GM18526 (cell line): ENCODE data around the gene PTN.

ENCODE experiments used
- POLR2A ChIP-seq: IDR thresholded peaks from 3 replicates; pipeline ENCODE4 v1.6.1; 2011; ENCODE audit not compliant: insufficient read length; ENCODE audit errors: extremely low read depth

Gene PTN

GRCh38 chr7:137343281-137343841, at the start of gene PTN:
Gene PTN (minus strand): TSS chr7:137343733. CDS start chr7:137254973, 88,760 bp downstream.
- no peak for TF ChIP-seq POLR2A

- no peak for TF ChIP-seq POLR2A
Observed at GRCh38 chr7:137390076-137390475, 46.5 kb upstream of the PTN start.

- TF ChIP-seq POLR2A = no peak
Observed at GRCh38 chr7:137388916-137389315, 45.4 kb upstream of the PTN start.

- TF ChIP-seq POLR2A = no peak
Observed at GRCh38 chr7:137386966-137387365, 43.4 kb upstream of the PTN start.

GRCh38 chr7:137381045-137381444, 37.5 kb upstream of the PTN start:
- no peak for TF ChIP-seq POLR2A

- TF ChIP-seq POLR2A = no peak
Observed at GRCh38 chr7:137373507-137373906, 30.0 kb upstream of the PTN start.

GRCh38 chr7:137371616-137372015, 28.1 kb upstream of the PTN start:
- TF ChIP-seq POLR2A = no peak

- TF ChIP-seq POLR2A = no peak
Observed at GRCh38 chr7:137366995-137367394, 23.5 kb upstream of the PTN start.

GRCh38 chr7:137363683-137364082, 20.1 kb upstream of the PTN start:
- no peak for TF ChIP-seq POLR2A

- TF ChIP-seq POLR2A = no peak
Observed at GRCh38 chr7:137360087-137360679, 16.6 kb upstream of the PTN start.

GRCh38 chr7:137354961-137355360, 11.4 kb upstream of the PTN start:
- TF ChIP-seq POLR2A = no peak

GRCh38 chr7:137354396-137354795, 10.9 kb upstream of the PTN start:
- TF ChIP-seq POLR2A = no peak

- no peak for TF ChIP-seq POLR2A
Observed at GRCh38 chr7:137351941-137352340, 8.4 kb upstream of the PTN start.

GRCh38 chr7:137345799-137346449, 2.4 kb upstream of the PTN start:
- TF ChIP-seq POLR2A = no peak

GRCh38 chr7:137342828-137343261, 688 bp downstream of the PTN start:
- no peak for TF ChIP-seq POLR2A

- TF ChIP-seq POLR2A = no peak
Observed at GRCh38 chr7:137342265-137342664, 1.3 kb downstream of the PTN start.

GRCh38 chr7:137337902-137338301, 5.6 kb downstream of the PTN start:
- no peak for TF ChIP-seq POLR2A
